Stimulated activated memory B cell treated with anti-CD40 and anti-IgM and Interleukin-4, amounts not matched to agents 10 μg/mL and 1 μg/mL and 100 μg/mL, for 72 hours (primary cell): ENCODE data around the gene ZNF365.
"Not testable (repeated sequence)": the region's sequence is repeated elsewhere in the genome, so short reads cannot be mapped to it uniquely, and the experiment has no call there.

Experiments
- ATAC-seq: fragments of 150-1000 bp; cut with Tn5 transposase; 2 replicates; pipeline ENCODE4 v1.10.0; 2021
- H3K27ac Mint-ChIP-seq: one replicate; pipeline ENCODE4 v1.8.0; 2022; ENCODE audit warnings: mild to moderate bottlenecking, mixed read lengths
- H3K27me3 Mint-ChIP-seq: one replicate; pipeline ENCODE4 v1.8.0; 2022; ENCODE audit warnings: mixed read lengths
- H3K36me3 Mint-ChIP-seq: one replicate; pipeline ENCODE4 v1.8.0; 2022; ENCODE audit warnings: mixed read lengths
- H3K4me1 Mint-ChIP-seq: one replicate; pipeline ENCODE4 v1.8.0; 2022; ENCODE audit warnings: mixed read lengths
- H3K4me3 Mint-ChIP-seq: one replicate; pipeline ENCODE4 v1.8.0; 2022; ENCODE audit warnings: mild to moderate bottlenecking, moderate library complexity, mixed read lengths
- H3K9me3 Mint-ChIP-seq: one replicate; pipeline ENCODE4 v1.8.0; 2022; ENCODE audit warnings: mixed read lengths

Gene ZNF365

GRCh38 chr10:62388328-62388727, 14.2 kb downstream of the ZNF365 start:
- no peak for ATAC-seq
- Mint-ChIP-seq H3K9me3 (peaks cover 3% of the 10 kb centered on the region), H3K36me3 (no peaks in the 10 kb centered on the region), H3K27ac (no peak overlapping the region), H3K4me1 (no peaks in the 10 kb centered on the region), H3K4me3 (no peak overlapping the region), H3K27me3 (no peaks in the 10 kb centered on the region)

GRCh38 chr10:62390497-62391176, 16.5 kb downstream of the ZNF365 start:
- H3K36me3 Mint-ChIP-seq = no peaks in the 10 kb centered on the region
- peaks cover 10% of the 10 kb centered on the region for H3K27me3 Mint-ChIP-seq
- peaks cover 3% of the 10 kb centered on the region for H3K9me3 Mint-ChIP-seq
- H3K27ac Mint-ChIP-seq = no peak overlapping the region
- no peaks in the 10 kb centered on the region for H3K4me1 Mint-ChIP-seq
- H3K4me3 Mint-ChIP-seq = no peak overlapping the region
- ATAC-seq = no peak

GRCh38 chr10:62393237-62393636, 19.1 kb downstream of the ZNF365 start:
- Mint-ChIP-seq H3K4me3 (no peak overlapping the region), H3K27ac (no peak overlapping the region), H3K4me1 (no peaks in the 10 kb centered on the region), H3K9me3 (peaks cover 3% of the 10 kb centered on the region), H3K36me3 (no peaks in the 10 kb centered on the region), H3K27me3 (peaks cover 10% of the 10 kb centered on the region)
- ATAC-seq = no peak

GRCh38 chr10:62394556-62395018, 20.4 kb downstream of the ZNF365 start:
- Mint-ChIP-seq H3K4me1 (no peaks in the 10 kb centered on the region), H3K36me3 (no peaks in the 10 kb centered on the region), H3K27me3 (peaks cover 10% of the 10 kb centered on the region), H3K4me3 (no peak overlapping the region), H3K27ac (no peak overlapping the region), H3K9me3 (peaks cover 3% of the 10 kb centered on the region)
- no peak for ATAC-seq

GRCh38 chr10:62395892-62396291, 21.7 kb downstream of the ZNF365 start:
- peaks cover 3% of the 10 kb centered on the region for H3K9me3 Mint-ChIP-seq
- no peaks in the 10 kb centered on the region for H3K36me3 Mint-ChIP-seq
- H3K4me3 Mint-ChIP-seq = no peak overlapping the region
- no peak overlapping the region for H3K27ac Mint-ChIP-seq
- no peak for ATAC-seq
- H3K4me1 Mint-ChIP-seq = no peaks in the 10 kb centered on the region
- H3K27me3 Mint-ChIP-seq = peaks cover 10% of the 10 kb centered on the region

- Mint-ChIP-seq H3K4me3 (no peak overlapping the region), H3K36me3 (no peaks in the 10 kb centered on the region), H3K9me3 (no peaks in the 10 kb centered on the region), H3K27ac (no peak overlapping the region), H3K4me1 (no peaks in the 10 kb centered on the region), H3K27me3 (peaks cover 10% of the 10 kb centered on the region)
- ATAC-seq = no peak
These were observed 22.7 kb downstream of the ZNF365 start for GRCh38 chr10:62396864-62397263.

GRCh38 chr10:62399211-62399610, 25.0 kb downstream of the ZNF365 start:
- Mint-ChIP-seq H3K4me3 (no peak overlapping the region), H3K36me3 (no peaks in the 10 kb centered on the region), H3K4me1 (no peaks in the 10 kb centered on the region), H3K27ac (no peak overlapping the region), H3K27me3 (peaks cover 22% of the 10 kb centered on the region), H3K9me3 (no peaks in the 10 kb centered on the region)
- ATAC-seq = no peak

GRCh38 chr10:62402508-62402907, 28.3 kb downstream of the ZNF365 start:
- Mint-ChIP-seq H3K9me3 (peaks cover 2% of the 10 kb centered on the region), H3K27ac (no peak overlapping the region), H3K27me3 (peaks cover 13% of the 10 kb centered on the region), H3K4me1 (no peaks in the 10 kb centered on the region), H3K36me3 (no peaks in the 10 kb centered on the region), H3K4me3 (no peak overlapping the region)
- no peak for ATAC-seq

GRCh38 chr10:62410528-62410927, 36.4 kb downstream of the ZNF365 start:
- Mint-ChIP-seq H3K9me3 (peaks cover 18% of the 10 kb centered on the region), H3K27me3 (peaks cover 35% of the 10 kb centered on the region)
- H3K4me3 Mint-ChIP-seq, H3K36me3 Mint-ChIP-seq, H3K4me1 Mint-ChIP-seq, ATAC-seq, H3K27ac Mint-ChIP-seq: not testable (repeated sequence)

- Mint-ChIP-seq H3K27me3 (peaks cover 39% of the 10 kb centered on the region), H3K9me3 (peaks cover 18% of the 10 kb centered on the region)
- H3K36me3 Mint-ChIP-seq, ATAC-seq, H3K4me3 Mint-ChIP-seq, H3K4me1 Mint-ChIP-seq, H3K27ac Mint-ChIP-seq: not testable (repeated sequence)
These were observed 36.8 kb downstream of the ZNF365 start for GRCh38 chr10:62410934-62411333.

- no peak overlapping the region for H3K4me3 Mint-ChIP-seq
- no peak overlapping the region for H3K27ac Mint-ChIP-seq
- H3K9me3 Mint-ChIP-seq = peaks cover 14% of the 10 kb centered on the region
- H3K4me1 Mint-ChIP-seq = no peaks in the 10 kb centered on the region
- ATAC-seq = no peak
- H3K36me3 Mint-ChIP-seq = peaks cover 9% of the 10 kb centered on the region
- H3K27me3 Mint-ChIP-seq = peaks cover 45% of the 10 kb centered on the region
These were observed 38.9 kb downstream of the ZNF365 start for GRCh38 chr10:62413048-62413447.

- H3K27me3 Mint-ChIP-seq = peaks cover 45% of the 10 kb centered on the region
These were observed 39.5 kb downstream of the ZNF365 start for GRCh38 chr10:62413652-62414051.

GRCh38 chr10:62414359-62414758, 40.2 kb downstream of the ZNF365 start:
- Mint-ChIP-seq H3K27me3 (peaks cover 45% of the 10 kb centered on the region), H3K9me3 (peaks cover 14% of the 10 kb centered on the region), H3K4me1 (no peaks in the 10 kb centered on the region), H3K36me3 (peaks cover 9% of the 10 kb centered on the region), H3K27ac (no peak overlapping the region), H3K4me3 (no peak overlapping the region)
- ATAC-seq = no peak

More at GRCh38 chr10:62413652-62414051, 39.5 kb downstream of the ZNF365 start:
- Mint-ChIP-seq H3K9me3 (peaks cover 14% of the 10 kb centered on the region), H3K4me3 (no peak overlapping the region), H3K36me3 (peaks cover 9% of the 10 kb centered on the region), H3K27ac (no peak overlapping the region), H3K4me1 (no peaks in the 10 kb centered on the region)
- ATAC-seq = no peak

GRCh38 chr10:62422068-62422590, 48.0 kb downstream of the ZNF365 start:
- Mint-ChIP-seq H3K9me3 (no peaks in the 10 kb centered on the region), H3K4me1 (no peaks in the 10 kb centered on the region), H3K27me3 (no peaks in the 10 kb centered on the region), H3K36me3 (no peaks in the 10 kb centered on the region), H3K27ac (no peak overlapping the region), H3K4me3 (no peak overlapping the region)
- ATAC-seq = no peak

- Mint-ChIP-seq H3K27ac (no peak overlapping the region), H3K36me3 (no peaks in the 10 kb centered on the region), H3K4me3 (no peak overlapping the region), H3K9me3 (no peaks in the 10 kb centered on the region), H3K4me1 (no peaks in the 10 kb centered on the region), H3K27me3 (no peaks in the 10 kb centered on the region)
- no peak for ATAC-seq
These were observed 49.9 kb downstream of the ZNF365 start for GRCh38 chr10:62424026-62424425.

GRCh38 chr10:62426086-62426485, 51.9 kb downstream of the ZNF365 start:
- Mint-ChIP-seq H3K27me3 (no peaks in the 10 kb centered on the region), H3K27ac (no peak overlapping the region), H3K36me3 (no peaks in the 10 kb centered on the region), H3K4me1 (no peaks in the 10 kb centered on the region), H3K9me3 (no peaks in the 10 kb centered on the region), H3K4me3 (no peak overlapping the region)
- peak; percentile 47 for ATAC-seq
